HG02981 (cell line): ENCODE results near the gene TMEM131L.

Experiments used
- ATAC-seq: cut with Tn5 transposase; IDR thresholded peaks from one replicate; pipeline ENCODE4 v1.9.1; 2021; ENCODE audit warnings: mild to moderate bottlenecking, moderate library complexity; ENCODE audit not compliant: unreplicated experiment

TMEM131L gene

GRCh38 chr4:153611679-153612078 lies 145.5 kb downstream of the TMEM131L start:
- ATAC-seq, result no peak

GRCh38 chr4:153612878-153613277 lies 146.7 kb downstream of the TMEM131L start:
- ATAC-seq, result no peak

DNA sequence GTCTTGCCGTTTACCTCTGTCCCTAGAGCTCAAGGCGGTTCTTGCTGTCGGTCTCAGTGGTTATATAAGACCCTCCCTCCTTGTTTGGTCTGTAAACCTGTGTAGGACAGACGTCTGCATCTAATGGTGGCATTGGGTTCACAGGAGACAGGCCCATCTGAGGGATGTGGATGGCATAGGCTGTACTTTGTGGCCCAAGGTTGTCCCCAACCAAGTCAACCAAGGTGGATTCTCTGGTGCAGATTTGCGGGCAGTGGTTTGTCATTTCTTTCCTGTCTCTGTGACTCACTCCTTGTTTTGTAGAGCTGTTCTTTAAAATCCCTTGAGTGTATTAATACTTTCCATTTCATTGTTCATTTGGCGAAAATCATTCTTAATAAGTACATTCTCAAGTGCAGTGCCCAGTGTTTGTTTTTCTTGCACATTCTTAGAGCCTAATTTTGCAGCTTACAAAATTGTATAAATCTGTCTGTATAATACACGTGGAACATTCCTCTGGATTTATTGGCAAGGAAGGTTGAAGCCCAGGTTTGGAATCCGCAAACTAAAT lies 149.9 kb downstream of the TMEM131L start:
- no peak for ATAC-seq

DNA sequence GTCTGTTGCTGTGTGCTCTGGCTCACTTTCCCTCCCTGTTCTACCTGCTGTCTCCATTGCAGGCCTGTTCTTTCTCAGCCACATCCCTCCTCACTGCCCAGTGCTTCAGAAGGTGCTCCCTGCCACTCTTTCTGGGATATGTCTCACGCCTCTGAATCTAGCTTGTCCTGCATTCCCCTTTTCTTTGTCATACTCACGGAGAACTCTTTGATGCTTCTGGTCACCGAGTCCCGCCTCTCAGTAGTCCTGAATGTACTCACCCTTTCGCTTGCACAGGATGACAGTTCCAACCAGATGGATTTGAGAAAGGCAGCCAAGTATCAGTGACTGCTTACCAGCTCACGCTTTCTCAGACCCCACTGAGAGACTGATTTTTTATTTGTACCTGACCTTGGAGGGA lies 152.7 kb downstream of the TMEM131L start:
- no peak for ATAC-seq

- ATAC-seq, result no peak
Observed at GRCh38 chr4:153619811-153620210, 153.7 kb downstream of the TMEM131L start.

DNA sequence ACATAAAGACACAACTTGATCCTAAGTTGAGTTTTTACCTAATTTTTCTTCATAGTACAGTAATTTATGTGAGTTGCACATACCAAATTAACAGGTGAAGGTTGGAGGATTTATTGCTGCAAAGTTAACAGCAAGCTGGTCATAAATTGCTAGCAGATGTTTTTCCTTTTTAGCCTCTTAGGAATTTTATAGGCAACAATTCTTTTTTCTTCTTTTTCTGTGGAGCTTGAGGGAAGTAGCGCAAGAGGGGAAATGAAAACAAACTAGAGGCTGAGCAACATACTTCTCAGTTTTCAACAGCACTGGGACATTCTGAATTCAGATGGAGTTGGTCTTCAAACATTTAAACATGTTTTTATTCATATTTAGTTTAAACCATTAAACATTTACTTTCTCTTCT lies 154.2 kb downstream of the TMEM131L start:
- ATAC-seq, result no peak

- ATAC-seq, result no peak
Observed at GRCh38 chr4:153622093-153622492, 155.9 kb downstream of the TMEM131L start.

- ATAC-seq, result no peak
Observed at GRCh38 chr4:153622778-153623240, 156.6 kb downstream of the TMEM131L start.

DNA sequence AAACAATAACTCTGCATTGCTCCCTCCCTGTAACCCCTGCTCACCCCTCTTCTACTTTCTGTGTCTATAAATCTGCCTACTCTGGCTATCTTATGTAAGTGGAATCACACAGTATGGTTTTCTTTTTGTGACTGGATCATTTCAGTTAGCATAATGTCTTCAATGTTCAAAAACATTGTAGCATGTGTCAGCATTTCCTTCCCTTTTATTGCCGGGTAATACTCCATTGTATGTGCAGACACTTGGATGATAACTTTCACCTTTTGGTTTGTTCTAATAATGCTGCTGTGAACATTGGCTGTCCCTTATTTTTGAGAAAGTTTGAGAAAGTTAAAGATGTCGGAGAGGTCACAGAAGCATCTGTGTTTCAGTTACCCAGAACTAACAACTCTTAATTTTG lies 157.3 kb downstream of the TMEM131L start:
- no peak for ATAC-seq

GRCh38 chr4:153628796-153629315 lies 162.7 kb downstream of the TMEM131L start:
- no peak for ATAC-seq

GRCh38 chr4:153629776-153630175 lies 163.6 kb downstream of the TMEM131L start:
- no peak for ATAC-seq

DNA sequence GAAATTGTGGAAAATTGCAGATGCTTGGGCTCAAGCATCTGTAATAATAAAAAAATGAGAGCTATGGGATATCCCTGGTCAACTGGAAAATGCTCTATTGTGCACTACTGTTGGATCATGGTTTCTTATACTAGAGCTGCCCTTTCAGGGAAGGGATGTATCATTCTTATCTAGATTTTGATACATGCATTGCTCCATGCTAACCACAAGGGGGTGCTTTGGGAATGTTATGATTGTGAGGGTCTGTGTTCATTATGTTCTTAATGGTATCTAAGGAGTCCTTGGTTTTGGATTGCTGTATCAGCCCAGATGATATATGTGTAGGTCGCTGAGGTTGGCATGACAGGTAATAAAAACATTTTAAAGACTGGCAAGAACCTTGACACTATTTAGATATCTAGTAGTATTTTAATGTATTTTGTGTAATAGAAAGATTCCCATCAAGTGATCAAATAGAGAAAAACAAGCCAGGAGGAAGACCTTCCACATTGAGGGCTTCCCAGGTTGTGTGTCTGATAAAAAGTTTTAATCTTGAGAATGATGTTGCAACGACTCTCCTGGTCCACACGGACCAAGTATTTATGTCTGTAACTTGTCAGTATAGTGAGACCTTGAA lies 168.7 kb downstream of the TMEM131L start:
- ATAC-seq, result no peak

DNA sequence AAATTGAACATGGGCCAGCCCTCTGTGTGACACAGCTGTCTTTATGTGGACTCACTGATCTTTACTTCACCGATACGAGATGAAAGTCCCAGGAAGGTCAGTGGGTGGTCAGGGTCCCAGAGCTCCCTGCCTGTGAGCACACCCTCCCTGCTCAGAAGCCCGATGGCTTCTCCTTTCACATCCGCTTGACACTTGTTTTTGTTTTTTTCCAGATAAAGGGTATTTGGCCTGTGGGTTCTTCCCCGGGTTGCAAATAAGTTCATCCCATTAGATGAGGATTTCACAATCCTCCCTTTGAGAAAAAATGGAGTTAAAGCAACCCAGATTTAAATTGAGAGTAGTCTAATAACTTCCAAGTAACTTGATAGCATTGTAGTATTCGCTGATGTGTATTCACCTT lies 169.7 kb downstream of the TMEM131L start:
- ATAC-seq, result no peak

DNA sequence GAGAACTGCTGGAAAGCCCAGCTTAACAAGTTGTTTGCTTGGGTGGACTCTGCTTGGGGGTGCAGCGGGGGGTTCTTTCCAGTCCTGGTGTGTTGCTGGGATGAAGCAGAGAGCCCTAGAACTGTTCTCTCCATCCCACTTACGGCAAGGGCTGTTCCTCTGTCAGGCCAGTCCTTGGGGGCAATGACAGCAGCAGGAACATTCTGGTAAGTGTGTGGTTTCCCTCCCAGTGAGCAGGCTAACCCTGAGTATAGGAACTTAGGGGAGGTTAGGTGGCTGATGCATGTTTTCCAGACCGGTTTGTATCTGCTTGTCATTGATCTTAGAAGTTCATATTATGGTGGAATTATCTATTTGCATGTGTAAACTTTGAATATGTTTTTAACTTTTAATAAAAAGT lies 171.0 kb downstream of the TMEM131L start:
- ATAC-seq, result no peak

GRCh38 chr4:153638011-153638410 lies 171.9 kb downstream of the TMEM131L start:
- ATAC-seq, result no peak

GRCh38 chr4:153638999-153639398 lies 172.8 kb downstream of the TMEM131L start:
- ATAC-seq, result no peak

DNA sequence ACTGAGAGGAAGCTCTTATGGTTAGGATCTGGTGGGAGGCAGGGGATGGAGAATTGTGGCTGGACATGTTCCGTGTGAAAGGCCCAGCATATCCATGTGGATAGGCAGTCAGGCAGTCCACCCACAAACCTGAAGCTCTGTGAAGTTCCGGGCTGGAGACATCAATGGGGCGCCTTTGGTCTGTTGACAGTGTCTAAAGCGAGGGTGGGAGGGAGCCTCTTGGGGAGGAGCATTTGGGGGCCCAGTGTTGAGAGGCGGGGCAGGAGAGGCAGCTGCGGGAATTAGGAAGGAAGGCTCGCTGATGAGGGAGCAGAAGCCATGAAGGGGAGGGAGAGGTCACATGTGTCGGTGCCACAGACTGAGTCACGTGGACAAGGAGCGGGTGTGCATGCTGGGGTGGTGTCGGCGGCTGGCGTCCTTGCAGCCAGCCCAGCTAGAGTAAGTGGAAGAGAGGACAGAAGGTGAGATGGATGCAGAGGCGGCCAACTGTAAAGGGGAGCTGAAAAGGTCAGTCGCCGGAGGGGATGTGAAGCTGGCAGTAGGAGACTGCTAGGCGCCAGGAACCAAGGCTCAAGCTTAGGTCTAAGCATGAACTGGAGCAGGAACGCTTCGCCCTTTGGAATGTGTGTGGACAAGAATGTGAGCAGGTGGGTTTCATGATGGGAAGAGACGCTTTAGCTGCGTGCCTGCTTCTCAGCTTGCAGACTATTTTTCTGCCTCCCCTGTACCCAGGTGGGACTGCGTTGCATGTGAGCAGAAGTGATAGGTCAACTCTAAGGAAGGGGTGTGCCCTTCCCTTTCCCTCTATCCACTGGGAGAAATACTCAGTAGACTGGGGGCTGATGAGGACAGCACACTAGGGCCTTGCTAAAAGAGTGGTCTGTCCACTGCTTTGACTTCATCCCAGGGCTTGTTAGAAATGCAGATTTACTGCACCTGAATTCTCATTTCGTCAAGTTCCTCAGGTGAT lies 174.0 kb downstream of the TMEM131L start:
- ATAC-seq, result no peak

- ATAC-seq, result no peak
Observed at GRCh38 chr4:153641532-153641931, 175.4 kb downstream of the TMEM131L start.

GRCh38 chr4:153643406-153644383 lies 177.5 kb downstream of the TMEM131L start:
- peak; percentile 93 for ATAC-seq

GRCh38 chr4:153645183-153645582 lies 179.0 kb downstream of the TMEM131L start:
- ATAC-seq, result no peak
